Ascending aorta (tissue), 2 donors: Measurements from ENCODE around the gene PALD1. TPM values are rescaled to one million over a fixed set of nuclear protein-coding genes. Genes with fewer than 3 reads are reported as not detected.

Experiments
- DNase-seq, 2 donors: peaks; one replicate each; pipeline ENCODE4 v3.0.0-alpha.2; 2019; ENCODE audit warnings: low spot score in 2 of 2
- H3K27ac ChIP-seq, 2 donors: fragments of 200-600 bp; sonication (generic); one replicate each; pipeline ENCODE4 v1.5.1; 2016 to 2017; ENCODE audit warnings: mild to moderate bottlenecking in 1 of 2
- H3K27me3 ChIP-seq: fragments of 200-600 bp; sonication (generic); one replicate; pipeline ENCODE4 v1.5.1; 2017
- H3K36me3 ChIP-seq, 2 donors: fragments of 200-600 bp; sonication (generic); one replicate each; pipeline ENCODE4 v1.5.1; 2016
- H3K4me1 ChIP-seq, 2 donors: fragments of 200-600 bp; sonication (generic); one replicate each; pipeline ENCODE4 v1.5.1; 2016 to 2017; ENCODE audit warnings: mild to moderate bottlenecking in 1 of 2
- H3K4me3 ChIP-seq, 2 donors: fragments of 200-600 bp; sonication (generic); one replicate each; pipeline ENCODE4 v1.5.1; 2016 to 2017; ENCODE audit warnings: mild to moderate bottlenecking in 1 of 2
- H3K9me3 ChIP-seq, 2 donors: fragments of 200-600 bp; sonication (generic); one replicate each; pipeline ENCODE4 v1.5.1; 2016
- CTCF ChIP-seq, 3 experiments: fragments of 200-600 bp in 2 of 3; fragments of 450-650 bp in 1 of 3; sonication (generic) in 2 of 3; IDR thresholded peaks; one replicate each; pipeline ENCODE4 v1.5.1; 2016 to 2019; ENCODE audit warnings: antibody characterized with exemption in 3 of 3, mild to moderate bottlenecking in 1 of 3, moderate library complexity in 1 of 3
- intact Hi-C: fragments of 100-400 bp; cut with DNase I; formaldehyde crosslinking; loops from one replicate; pipeline ENCODE4 v1.15.1; 2023
- total RNA-seq: library from RNA; depleted of rRNA; stranded (reverse); fragments of >200 nt; gene quantifications from one replicate; pipeline ENCODE4 v1.1.0, GENCODE V29; 2016

Gene PALD1
- total RNA-seq, 1 donor from 2014 or later: 21.7 TPM

GRCh38 chr10:70542565-70542938 is 64.0 kb downstream of the PALD1 start:
- peaks cover 6 to 42% of the 10 kb centered on the region in 2 donors for H3K36me3 ChIP-seq
- intact Hi-C loops: no loop called here
- no peak for DNase-seq

GRCh38 chr10:70543911-70544310 is 65.3 kb downstream of the PALD1 start:
- Histone ChIP-seq H3K27me3 (no peaks in the 10 kb centered on the region), H3K36me3 (peaks cover 6 to 41% of the 10 kb centered on the region in 2 donors), H3K4me1 (no peaks in the 10 kb centered on the region), H3K27ac (no peak overlapping the region), H3K9me3 (no peaks in the 10 kb centered on the region), H3K4me3 (no peak overlapping the region)
- intact Hi-C loops: no loop called here
- no peak for DNase-seq
- no peak for TF ChIP-seq CTCF (IDR thresholded peaks at IDR 0.05)

More at GRCh38 chr10:70542565-70542938, 64.0 kb downstream of the PALD1 start:
- H3K27me3 ChIP-seq: no peaks in the 10 kb centered on the region
- no peak overlapping the region for H3K4me3 ChIP-seq
- no peaks in the 10 kb centered on the region for H3K4me1 ChIP-seq
- no peaks in the 10 kb centered on the region for H3K9me3 ChIP-seq
- no peak overlapping the region for H3K27ac ChIP-seq
- TF ChIP-seq CTCF (IDR thresholded peaks at IDR 0.05): no peak

GRCh38 chr10:70544431-70545340 is 66.1 kb downstream of the PALD1 start:
- no peak overlapping the region for H3K27ac ChIP-seq
- no peak for DNase-seq
- H3K27me3 ChIP-seq: no peaks in the 10 kb centered on the region
- no peaks in the 10 kb centered on the region for H3K4me1 ChIP-seq
- intact Hi-C loops: no loop called here
- no peak for TF ChIP-seq CTCF (IDR thresholded peaks at IDR 0.05)
- no peaks in the 10 kb centered on the region for H3K9me3 ChIP-seq
- H3K4me3 ChIP-seq: no peak overlapping the region
- H3K36me3 ChIP-seq: peaks cover 6 to 34% of the 10 kb centered on the region in 2 donors

- no peaks in the 10 kb centered on the region for H3K27me3 ChIP-seq
- no peak for TF ChIP-seq CTCF (IDR thresholded peaks at IDR 0.05)
- intact Hi-C loops: no loop called here
- H3K4me3 ChIP-seq: no peak overlapping the region
- H3K36me3 ChIP-seq: peaks cover 0 to 25% of the 10 kb centered on the region in 2 donors
- no peak overlapping the region for H3K27ac ChIP-seq
- no peaks in the 10 kb centered on the region for H3K9me3 ChIP-seq
- DNase-seq: no peak
- no peaks in the 10 kb centered on the region for H3K4me1 ChIP-seq
Observed at GRCh38 chr10:70546584-70546983, 68.0 kb downstream of the PALD1 start.

GRCh38 chr10:70549351-70549961 is 70.9 kb downstream of the PALD1 start:
- Histone ChIP-seq H3K27me3 (no peaks in the 10 kb centered on the region), H3K4me3 (no peak overlapping the region), H3K27ac (no peak overlapping the region), H3K9me3 (no peaks in the 10 kb centered on the region), H3K36me3 (peaks cover 0 to 16% of the 10 kb centered on the region in 2 donors), H3K4me1 (no peaks in the 10 kb centered on the region)
- intact Hi-C loops: no loop called here
- DNase-seq: no peak
- no peak for TF ChIP-seq CTCF (IDR thresholded peaks at IDR 0.05)
